Left cardiac atrium (tissue), 4 donors: Measurements from ENCODE around the gene SRGAP2C. TPM values are rescaled to one million over a fixed set of nuclear protein-coding genes. Genes with fewer than 3 reads are reported as not detected.
"Not testable (repeated sequence)": the region's sequence is repeated elsewhere in the genome, so short reads cannot be mapped to it uniquely, and the experiment has no call there.

Experiments used
- ATAC-seq, 2 donors: fragments of 200-7000 bp; cut with Tn5 transposase; one replicate each; pipeline ENCODE4 v1.9.1; 2020; ENCODE audit warnings: mild to moderate bottlenecking in 2 of 2, moderate library complexity in 2 of 2
- DNase-seq: peaks from one replicate; pipeline ENCODE4 v3.0.0-alpha.2; 2020
- intact Hi-C, 2 donors: fragments of 100-400 bp; cut with DNase I; formaldehyde crosslinking; loops; one replicate each; pipeline versions ENCODE4 v1.14.1 to v1.15.1; 2022 to 2023
- total RNA-seq, 2 donors: library from RNA; stranded (reverse); fragmentation: NEBNext Ultra II Directional; extraction: Animal tissue kit (Norgen Biotek cat#: 25700); gene quantifications; one replicate each; pipeline ENCODE4 v1.2.1, GENCODE V29; 2021
- donor health status: DM: no; HTN: yes; CAD: no.
- donor health status: DM: no; HTN: yes; CAD: no; lungs with severe emphysema.
- donor health status: DM: yes; HTN: yes; CAD: no.
- donor health status: Dilated cardiomyopathy.

SRGAP2C gene
- total RNA-seq, 2 donors from 2014 or later = 16.9 to 21.8 TPM

GRCh38 chr1:121349332-121349967, 164.7 kb downstream of the SRGAP2C start:
- intact Hi-C loops, DNase-seq, ATAC-seq: not testable (repeated sequence)

DNA sequence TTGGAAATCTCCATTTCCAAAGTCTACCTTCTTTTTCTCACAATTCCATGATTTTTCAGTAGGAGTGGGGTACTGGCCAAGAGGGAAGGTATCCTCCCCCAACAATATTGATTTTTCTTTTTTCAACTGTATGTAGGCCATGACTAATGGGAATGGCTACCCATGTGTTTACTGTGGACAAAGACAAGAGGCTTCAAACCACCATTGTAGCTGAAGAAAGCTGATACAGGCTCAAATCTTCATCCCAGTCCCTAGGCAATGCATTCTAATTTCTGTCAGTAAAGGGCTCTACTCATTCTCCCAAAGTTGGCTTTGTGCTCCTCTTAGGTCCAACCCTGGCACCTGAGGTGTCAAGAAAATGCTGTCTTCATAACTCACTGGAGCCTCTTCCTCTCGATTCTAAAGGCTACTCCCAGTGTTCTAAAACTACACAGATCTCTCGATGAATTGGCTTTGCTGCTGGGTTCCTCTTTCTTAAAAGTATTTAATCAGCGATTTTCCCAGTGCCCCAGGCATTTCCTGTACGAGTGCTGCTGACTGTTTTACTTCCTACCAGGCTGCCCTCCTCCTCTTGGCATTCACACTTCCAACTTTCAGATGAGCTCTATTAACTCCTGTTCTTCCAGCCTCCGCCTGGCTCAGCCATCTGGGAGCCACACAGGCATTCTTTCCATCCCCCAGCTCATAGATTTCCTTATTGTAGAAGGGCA, 171.1 kb downstream of the SRGAP2C start:
- intact Hi-C loops, DNase-seq: not testable (repeated sequence)
- peak; percentile 80 to 84 for ATAC-seq

DNA sequence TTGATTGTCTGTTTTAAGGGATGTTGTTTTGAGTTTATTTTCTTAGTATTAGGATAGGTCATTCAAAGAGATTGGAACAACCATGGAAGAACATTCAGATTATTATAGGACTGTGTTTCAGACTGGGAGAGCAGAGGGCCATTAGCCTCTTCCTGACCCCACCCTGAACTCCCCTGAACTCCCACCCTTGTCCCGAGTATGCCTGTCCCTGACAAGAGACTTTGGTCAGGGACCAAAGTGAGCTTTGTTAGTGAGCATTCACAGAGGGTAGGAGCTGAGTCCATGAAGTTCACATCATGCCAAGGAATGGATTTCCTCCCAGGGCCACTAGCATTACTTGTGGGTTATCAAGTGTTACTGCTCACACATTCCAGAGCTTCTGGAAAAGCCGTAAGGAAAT, 172.0 kb downstream of the SRGAP2C start:
- intact Hi-C loops, ATAC-seq, DNase-seq: not testable (repeated sequence)

GRCh38 chr1:121360531-121360930, 175.8 kb downstream of the SRGAP2C start:
- ATAC-seq, intact Hi-C loops, DNase-seq: not testable (repeated sequence)

GRCh38 chr1:121361451-121362233, 176.9 kb downstream of the SRGAP2C start:
- peak; percentile 71 to 82 for ATAC-seq
- DNase-seq, intact Hi-C loops: not testable (repeated sequence)

GRCh38 chr1:121362234-121362883, 177.6 kb downstream of the SRGAP2C start:
- DNase-seq (peak; percentile 57), ATAC-seq (peak; percentile 69 to 88)
- intact Hi-C loops = not testable (repeated sequence)

GRCh38 chr1:121365316-121365715, 180.5 kb downstream of the SRGAP2C start:
- DNase-seq, intact Hi-C loops, ATAC-seq: not testable (repeated sequence)

DNA sequence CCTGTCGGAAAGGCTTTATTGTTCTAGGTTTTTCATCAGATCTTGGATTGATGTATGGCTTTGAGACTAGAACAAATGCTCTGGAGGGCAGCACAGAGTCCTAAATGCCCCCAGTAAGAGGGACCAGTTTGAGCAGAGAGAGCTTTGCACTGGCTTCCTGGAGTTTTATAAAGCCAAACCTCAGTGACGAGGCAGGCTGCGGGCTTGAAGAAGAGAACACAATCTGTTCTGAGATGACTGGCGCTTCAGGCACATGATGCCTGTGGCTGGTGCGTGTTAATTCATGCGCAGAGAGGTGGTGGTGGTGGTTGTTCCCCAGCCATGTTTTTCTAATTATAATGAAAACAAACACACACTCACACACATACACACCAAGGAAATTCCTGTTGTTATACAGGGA, 180.9 kb downstream of the SRGAP2C start:
- intact Hi-C loops, ATAC-seq: not testable (repeated sequence)
- DNase-seq = peak; percentile 21

GRCh38 chr1:121366171-121366570, 181.4 kb downstream of the SRGAP2C start:
- ATAC-seq, intact Hi-C loops: not testable (repeated sequence)

GRCh38 chr1:121368910-121369309, 184.1 kb downstream of the SRGAP2C start:
- intact Hi-C loops, DNase-seq: not testable (repeated sequence)
- peak; percentile 59 to 65 for ATAC-seq

More at GRCh38 chr1:121366171-121366570, 181.4 kb downstream of the SRGAP2C start:
- DNase-seq = not testable (repeated sequence)

GRCh38 chr1:121369959-121370358, 185.2 kb downstream of the SRGAP2C start:
- intact Hi-C loops, ATAC-seq, DNase-seq: not testable (repeated sequence)

GRCh38 chr1:121374851-121375367, 190.1 kb downstream of the SRGAP2C start:
- DNase-seq, intact Hi-C loops: not testable (repeated sequence)
- peak in 1 of 2 donors; percentile 92 for ATAC-seq

DNA sequence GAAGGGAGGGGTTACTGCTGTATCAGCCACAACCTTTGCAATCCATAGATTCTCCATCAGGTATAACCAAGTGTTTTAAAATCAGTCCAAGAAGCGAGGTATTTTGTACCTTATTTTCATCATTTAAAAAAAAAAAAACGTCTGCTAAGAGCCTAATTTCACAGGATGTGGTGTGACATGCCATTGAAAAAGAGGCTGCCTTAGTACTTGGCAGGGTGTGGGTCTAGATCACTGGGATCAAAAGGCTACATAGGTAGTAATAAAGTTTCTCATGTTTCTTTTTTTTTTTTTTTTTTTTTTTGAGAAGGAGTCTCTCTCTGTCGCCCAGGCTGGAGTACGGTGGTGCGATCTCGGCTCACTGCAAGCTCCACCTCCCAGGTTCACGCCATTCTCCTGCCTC, 192.2 kb downstream of the SRGAP2C start:
- intact Hi-C loops, ATAC-seq, DNase-seq: not testable (repeated sequence)

DNA sequence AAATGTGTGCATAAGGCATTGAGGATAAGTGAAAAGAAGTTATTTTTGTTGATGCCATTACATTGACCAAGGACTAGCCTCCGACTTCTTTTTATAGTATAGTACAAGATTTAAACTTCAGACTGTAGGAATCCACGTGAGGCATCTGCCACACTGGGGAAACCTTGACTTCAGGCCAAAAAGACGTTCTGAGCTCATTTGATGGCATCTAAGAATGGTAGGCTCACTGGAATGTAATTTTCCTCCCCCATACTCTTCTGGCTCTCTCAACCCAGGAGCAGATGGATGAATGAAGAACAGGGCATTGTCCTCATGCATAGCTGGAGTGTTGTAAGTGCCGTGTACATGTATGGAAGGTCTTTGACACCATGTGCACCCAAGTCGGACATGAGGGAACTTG, 194.0 kb downstream of the SRGAP2C start:
- DNase-seq, ATAC-seq, intact Hi-C loops: not testable (repeated sequence)

GRCh38 chr1:121384754-121385153, 200.0 kb downstream of the SRGAP2C start:
- intact Hi-C loops = not testable (repeated sequence)

GRCh38 chr1:121385162-121385561, 200.4 kb downstream of the SRGAP2C start:
- DNase-seq, intact Hi-C loops: not testable (repeated sequence)
- ATAC-seq = peak; percentile 94 to 96

More at GRCh38 chr1:121384754-121385153, 200.0 kb downstream of the SRGAP2C start:
- not testable (repeated sequence) for DNase-seq
- ATAC-seq = peak; percentile 32 to 79

GRCh38 chr1:121385563-121386288, 201.0 kb downstream of the SRGAP2C start:
- DNase-seq, intact Hi-C loops: not testable (repeated sequence)
- peak; percentile 48 to 60 for ATAC-seq
